ENCODE results near the gene AREL1. TPM values are rescaled to one million over a fixed set of nuclear protein-coding genes. Genes with fewer than 3 reads are reported as not detected.

AREL1 gene
- total RNA-seq, 1 donor from 2014 or later, result 54.6 TPM

GRCh38 chr14:74756326-74756725 lies 43.4 kb upstream of the AREL1 start:
- TF ChIP-seq EZH2 (IDR thresholded peaks at IDR 0.05; ENCODE audit: insufficient read depth, low read length) (no peak), CTCF (IDR thresholded peaks at IDR 0.05; ENCODE audit: insufficient read depth, low read depth, low read length) (no peak)
- Histone ChIP-seq H3K4me1 (ENCODE audit: insufficient read depth, low read length) (no peaks in the 10 kb centered on the region), H3K9ac (ENCODE audit: low read length) (no peak overlapping the region), H3K27me3 (ENCODE audit: insufficient read depth, low read length) (no peaks in the 10 kb centered on the region), H2AFZ (ENCODE audit: low read depth, low read length) (no peak overlapping the region), H3K79me2 (ENCODE audit: insufficient read depth, low read length) (no peaks in the 10 kb centered on the region), H3K4me2 (ENCODE audit: low read length) (no peak overlapping the region), H4K20me1 (ENCODE audit: insufficient read depth, low read length) (no peaks in the 10 kb centered on the region), H3K4me3 (ENCODE audit: insufficient read depth, low read depth, low read length) (no peak overlapping the region), H3K27ac (ENCODE audit: low read depth, low read length) (no peak overlapping the region), H3K36me3 (ENCODE audit: insufficient read depth, low read length) (no peaks in the 10 kb centered on the region), H3K9me3 (ENCODE audit: insufficient read depth, low read depth, low read length) (peaks cover 3% of the 10 kb centered on the region)
- Mint-ChIP-seq H3K4me3 (ENCODE audit: unreplicated experiment) (no peak overlapping the region), H3K27ac (ENCODE audit: unreplicated experiment) (no peak overlapping the region), H3K4me1 (ENCODE audit: low read depth, unreplicated experiment) (no peaks in the 10 kb centered on the region), H3K27me3 (ENCODE audit: low read depth, unreplicated experiment) (no peaks in the 10 kb centered on the region), H3K9me3 (ENCODE audit: unreplicated experiment) (peaks cover 10% of the 10 kb centered on the region), H3K36me3 (ENCODE audit: low read depth, unreplicated experiment) (peaks cover 4% of the 10 kb centered on the region)
- no peak for FAIRE-seq
- DNase-seq (ENCODE audit: low read depth), result no peak

GRCh38 chr14:74754899-74755298 lies 42.0 kb upstream of the AREL1 start:
- no peaks in the 10 kb centered on the region for H3K79me2 ChIP-seq (ENCODE audit: insufficient read depth, low read length)
- no peaks in the 10 kb centered on the region for H3K4me1 ChIP-seq (ENCODE audit: insufficient read depth, low read length)
- H3K9ac ChIP-seq (ENCODE audit: low read length), result no peak overlapping the region
- H4K20me1 ChIP-seq (ENCODE audit: insufficient read depth, low read length), result no peaks in the 10 kb centered on the region
- no peaks in the 10 kb centered on the region for H3K27me3 ChIP-seq (ENCODE audit: insufficient read depth, low read length)
- no peaks in the 10 kb centered on the region for H3K27me3 Mint-ChIP-seq (ENCODE audit: low read depth, unreplicated experiment)
- H3K27ac Mint-ChIP-seq (ENCODE audit: unreplicated experiment), result no peak overlapping the region
- no peak overlapping the region for H3K4me2 ChIP-seq (ENCODE audit: low read length)
- no peak for FAIRE-seq
- H3K36me3 Mint-ChIP-seq (ENCODE audit: low read depth, unreplicated experiment), result peaks cover 4% of the 10 kb centered on the region
- H3K27ac ChIP-seq (ENCODE audit: low read depth, low read length), result no peak overlapping the region
- no peak overlapping the region for H3K4me3 ChIP-seq (ENCODE audit: insufficient read depth, low read depth, low read length)
- no peak overlapping the region for H3K4me3 Mint-ChIP-seq (ENCODE audit: unreplicated experiment)
- peaks cover 3% of the 10 kb centered on the region for H3K9me3 ChIP-seq (ENCODE audit: insufficient read depth, low read depth, low read length)
- H3K9me3 Mint-ChIP-seq (ENCODE audit: unreplicated experiment), result peaks cover 10% of the 10 kb centered on the region
- no peak for TF ChIP-seq EZH2 (IDR thresholded peaks at IDR 0.05; ENCODE audit: insufficient read depth, low read length)
- no peak for DNase-seq (ENCODE audit: low read depth)
- no peak overlapping the region for H2AFZ ChIP-seq (ENCODE audit: low read depth, low read length)
- H3K36me3 ChIP-seq (ENCODE audit: insufficient read depth, low read length), result no peaks in the 10 kb centered on the region
- H3K4me1 Mint-ChIP-seq (ENCODE audit: low read depth, unreplicated experiment), result no peaks in the 10 kb centered on the region

- TF ChIP-seq EZH2 (IDR thresholded peaks at IDR 0.05; ENCODE audit: insufficient read depth, low read length), result no peak
- TF ChIP-seq CTCF (IDR thresholded peaks at IDR 0.05; ENCODE audit: insufficient read depth, low read depth, low read length), result no peak
- Histone ChIP-seq H3K9me3 (ENCODE audit: insufficient read depth, low read depth, low read length) (peaks cover 3% of the 10 kb centered on the region), H3K4me1 (ENCODE audit: insufficient read depth, low read length) (no peaks in the 10 kb centered on the region), H2AFZ (ENCODE audit: low read depth, low read length) (no peak overlapping the region), H3K27me3 (ENCODE audit: insufficient read depth, low read length) (no peaks in the 10 kb centered on the region), H3K36me3 (ENCODE audit: insufficient read depth, low read length) (no peaks in the 10 kb centered on the region), H3K79me2 (ENCODE audit: insufficient read depth, low read length) (no peaks in the 10 kb centered on the region), H4K20me1 (ENCODE audit: insufficient read depth, low read length) (no peaks in the 10 kb centered on the region), H3K4me3 (ENCODE audit: insufficient read depth, low read depth, low read length) (no peak overlapping the region), H3K9ac (ENCODE audit: low read length) (no peak overlapping the region), H3K27ac (ENCODE audit: low read depth, low read length) (no peak overlapping the region), H3K4me2 (ENCODE audit: low read length) (no peak overlapping the region)
- H3K27ac Mint-ChIP-seq (ENCODE audit: unreplicated experiment), result no peak overlapping the region
- DNase-seq (ENCODE audit: low read depth), result no peak
- H3K4me1 Mint-ChIP-seq (ENCODE audit: low read depth, unreplicated experiment), result no peaks in the 10 kb centered on the region
- no peaks in the 10 kb centered on the region for H3K27me3 Mint-ChIP-seq (ENCODE audit: low read depth, unreplicated experiment)
- no peak overlapping the region for H3K4me3 Mint-ChIP-seq (ENCODE audit: unreplicated experiment)
- peaks cover 10% of the 10 kb centered on the region for H3K9me3 Mint-ChIP-seq (ENCODE audit: unreplicated experiment)
- FAIRE-seq, result no peak
- peaks cover 4% of the 10 kb centered on the region for H3K36me3 Mint-ChIP-seq (ENCODE audit: low read depth, unreplicated experiment)
These were observed 41.3 kb upstream of the AREL1 start for GRCh38 chr14:74754157-74754556.

Data from astrocyte (in vitro differentiated cells and primary cell).